H1 (cell line): ENCODE data around the gene LIG3. TPM values are rescaled to one million over a fixed set of nuclear protein-coding genes. Genes with fewer than 3 reads are reported as not detected.

Experiments used
- CTCF ChIA-PET: fragments of 300-600 bp; sonication (Branson Sonifier 250); formaldehyde crosslinking; loops from one replicate; lab custom pipeline; 2021; ENCODE audit not compliant: partially characterized antibody; lab: Charles Lee
- POLR2A ChIA-PET: fragments of 300-600 bp; sonication (Branson Sonifier 250); formaldehyde crosslinking; loops from one replicate; lab custom pipeline; 2021; ENCODE audit warnings: inconsistent platforms; ENCODE audit not compliant: partially characterized antibody; lab: Charles Lee
- DNase-seq, 2 experiments: peaks; one replicate each; pipeline versions ENCODE4 v3.0.0 to v3.0.0-alpha.2; 2010 to 2022; ENCODE audit warnings: low spot score in 2 of 2, low read depth in 1 of 2, mixed read lengths in 1 of 2
- FAIRE-seq: peaks from 2 replicates; lab custom pipeline; 2011; peaks lifted over from hg19 to GRCh38; lab: Jason Lieb, UNC
- H2AFZ ChIP-seq: 2 replicates; pipeline ENCODE4 v1.8.1; 2012; ENCODE audit warnings: low read length, inconsistent platforms
- H2AK5ac ChIP-seq: 2 replicates; pipeline ENCODE4 v1.6.1; 2013; ENCODE audit warnings: low read depth, low read length
- H2BK120ac ChIP-seq: replicated peaks from 2 replicates; pipeline ENCODE3; 2013; ENCODE audit warnings: low read depth, low read length, inconsistent platforms
- H2BK12ac ChIP-seq: 2 replicates; pipeline ENCODE4 v1.6.1; 2013; ENCODE audit warnings: low read depth, low read length
- H2BK15ac ChIP-seq: 2 replicates; pipeline ENCODE4 v1.6.1; 2013; ENCODE audit warnings: low read length
- H2BK20ac ChIP-seq: 2 replicates; pipeline ENCODE4 v1.6.1; 2013; ENCODE audit warnings: low read length
- H2BK5ac ChIP-seq: 2 replicates; pipeline ENCODE4 v1.6.1; 2013; ENCODE audit warnings: low read depth, low read length
- H3K14ac ChIP-seq: 2 replicates; pipeline ENCODE4 v1.6.1; 2013; ENCODE audit warnings: inconsistent platforms; ENCODE audit not compliant: insufficient read length
- H3K18ac ChIP-seq: 2 replicates; pipeline ENCODE4 v1.6.1; 2013; ENCODE audit warnings: low read length; ENCODE audit errors: extremely low read depth
- H3K23ac ChIP-seq: 2 replicates; pipeline ENCODE4 v1.6.1; 2013; ENCODE audit warnings: inconsistent platforms; ENCODE audit not compliant: insufficient read length
- H3K23me2 ChIP-seq: 2 replicates; pipeline ENCODE4 v1.6.1; 2013; ENCODE audit warnings: low read depth, low read length
- H3K27ac ChIP-seq: 2 replicates; pipeline ENCODE4 v1.6.1; 2011; ENCODE audit warnings: low read depth, low read length, inconsistent platforms
- H3K27me3 ChIP-seq, 4 experiments: replicated peaks in 1 of 4; 1 replicate in 1 of 4; 2 replicates in 3 of 4; pipeline versions ENCODE4 v1.6.1 to v1.8.1; 2011 to 2013; ENCODE audit warnings: low read length in 3 of 4, mild to moderate bottlenecking in 3 of 4, inconsistent platforms in 2 of 4, mixed read lengths in 2 of 4, moderate library complexity in 1 of 4; ENCODE audit not compliant: control insufficient read depth in 3 of 4, insufficient read depth in 3 of 4; ENCODE audit errors: extremely low read depth in 1 of 4
- H3K36me3 ChIP-seq, 4 experiments: 2 replicates each; pipeline versions ENCODE4 v1.6.1 to v1.8.1; 2011 to 2013; ENCODE audit warnings: mild to moderate bottlenecking in 4 of 4, low read length in 3 of 4, moderate library complexity in 2 of 4, control low read depth in 1 of 4, inconsistent platforms in 1 of 4; ENCODE audit not compliant: insufficient read depth in 4 of 4, control insufficient read depth in 2 of 4
- H3K4ac ChIP-seq: replicated peaks from 2 replicates; pipeline ENCODE3; 2013; ENCODE audit warnings: low read length, low read depth, mixed read lengths, inconsistent platforms; ENCODE audit not compliant: insufficient read length
- H3K4me1 ChIP-seq, 4 experiments: replicated peaks in 1 of 4; 1 replicate in 1 of 4; 2 replicates in 3 of 4; pipeline versions ENCODE4 v1.6.1 to v1.8.1; 2011 to 2013; ENCODE audit warnings: low read length in 3 of 4, inconsistent platforms in 2 of 4, mixed read lengths in 1 of 4; ENCODE audit not compliant: insufficient read depth in 4 of 4, control insufficient read depth in 3 of 4
- H3K4me2 ChIP-seq, 2 experiments: 2 replicates each; pipeline versions ENCODE4 v1.6.1 to v1.8.1; 2011 to 2013; ENCODE audit warnings: low read depth in 2 of 2, low read length in 2 of 2, control low read depth in 1 of 2, inconsistent platforms in 1 of 2, mild to moderate bottlenecking in 1 of 2; ENCODE audit not compliant: insufficient read depth in 1 of 2
- H3K4me3 ChIP-seq, 4 experiments: fragments of 200-600, 300-600 bp in 1 of 4; sonication (generic), shearing (Covaris generic), sonication (Bioruptor Twin) in 1 of 4; 2 replicates each; pipeline versions ENCODE4 v1.5.1 to v1.8.1; 2011 to 2016; ENCODE audit warnings: low read length in 4 of 4, low read depth in 3 of 4, control low read depth in 2 of 4, inconsistent platforms in 2 of 4, mild to moderate bottlenecking in 2 of 4, mixed read lengths in 1 of 4, moderate library complexity in 1 of 4; ENCODE audit not compliant: insufficient read depth in 2 of 4; ENCODE audit errors: extremely low read depth in 1 of 4
- H3K56ac ChIP-seq: replicated peaks from 2 replicates; pipeline ENCODE3; 2013; ENCODE audit warnings: low read depth, mild to moderate bottlenecking, mixed read lengths, low read length, inconsistent platforms; ENCODE audit not compliant: insufficient read length
- H3K79me1 ChIP-seq: 2 replicates; pipeline ENCODE4 v1.6.1; 2013; ENCODE audit warnings: low read depth, low read length, control low read depth
- H3K79me2 ChIP-seq, 2 experiments: 2 replicates each; pipeline versions ENCODE4 v1.6.1 to v1.8.1; 2012 to 2013; ENCODE audit warnings: low read length in 2 of 2, mild to moderate bottlenecking in 2 of 2, inconsistent platforms in 1 of 2; ENCODE audit not compliant: insufficient read depth in 2 of 2, control insufficient read depth in 1 of 2
- H3K9ac ChIP-seq, 4 experiments: replicated peaks in 1 of 4; 1 replicate in 1 of 4; 2 replicates in 3 of 4; pipeline versions ENCODE4 v1.6.1 to v1.8.1; 2011 to 2013; ENCODE audit warnings: low read depth in 3 of 4, low read length in 3 of 4, control low read depth in 2 of 4, mild to moderate bottlenecking in 2 of 4, moderate library complexity in 2 of 4, inconsistent platforms in 1 of 4; ENCODE audit errors: extremely low read depth in 1 of 4
- H3K9me3 ChIP-seq, 2 experiments: 2 replicates each; pipeline versions ENCODE4 v1.6.1 to v1.8.1; 2012 to 2013; ENCODE audit warnings: mild to moderate bottlenecking in 2 of 2, moderate library complexity in 2 of 2, control low read depth in 1 of 2, inconsistent platforms in 1 of 2, low read depth in 1 of 2, low read length in 1 of 2, mixed read lengths in 1 of 2; ENCODE audit not compliant: insufficient read depth in 2 of 2
- H4K20me1 ChIP-seq, 2 experiments: replicated peaks in 1 of 2; 2 replicates each; pipeline versions ENCODE3 to v1.8.1; 2011 to 2013; ENCODE audit warnings: inconsistent platforms in 2 of 2, low read length in 2 of 2, mild to moderate bottlenecking in 1 of 2; ENCODE audit not compliant: insufficient read depth in 2 of 2, control insufficient read depth in 1 of 2
- H4K5ac ChIP-seq: 2 replicates; pipeline ENCODE4 v1.6.1; 2013; ENCODE audit warnings: low read length, low read depth, mixed read lengths, inconsistent platforms; ENCODE audit not compliant: insufficient read length
- H4K8ac ChIP-seq: 2 replicates; pipeline ENCODE4 v1.8.0; 2013; ENCODE audit warnings: mild to moderate bottlenecking, moderate library complexity, low read length, inconsistent platforms; ENCODE audit not compliant: insufficient read depth; ENCODE audit errors: extremely low read depth
- H4K91ac ChIP-seq: replicated peaks from 2 replicates; pipeline ENCODE3; 2013; ENCODE audit warnings: low read length, mixed read lengths, inconsistent platforms; ENCODE audit not compliant: insufficient read length
- BACH1 ChIP-seq: IDR thresholded peaks from 2 replicates; pipeline ENCODE4 v1.6.1; 2012; ENCODE audit warnings: low read length, improper control_type of control experiment
- BCL11A ChIP-seq, 2 experiments: IDR thresholded peaks; one replicate each; pipeline ENCODE4 v1.6.1; 2011; ENCODE audit warnings: low read depth in 2 of 2, low read length in 2 of 2, mild to moderate bottlenecking in 2 of 2
- CBX5 ChIP-seq: fragments of 300-800, 300-1000 bp; sonication (generic); IDR thresholded peaks from 2 replicates; pipeline ENCODE4 v1.7.1; 2016; ENCODE audit warnings: antibody characterized with exemption, low read length, low read depth
- CBX8 ChIP-seq: fragments of 300-800, 300-1000 bp; sonication (generic); IDR thresholded peaks from 2 replicates; pipeline ENCODE4 v1.7.1; 2016; ENCODE audit warnings: low read depth, low read length, borderline replicate concordance
- HDAC6 ChIP-seq: IDR thresholded peaks from one replicate; pipeline ENCODE4 v1.7.1; 2012; ENCODE audit warnings: low read depth, mild to moderate bottlenecking, inconsistent platforms, low read length, moderate library complexity
- JUND ChIP-seq: IDR thresholded peaks from 2 replicates; pipeline ENCODE4 v1.6.1; 2011; ENCODE audit warnings: mild to moderate bottlenecking, improper control_type of control experiment, low read length
- MAFK ChIP-seq: IDR thresholded peaks from 2 replicates; pipeline ENCODE4 v1.6.1; 2012; ENCODE audit warnings: low read depth, mild to moderate bottlenecking, improper control_type of control experiment, low read length
- NANOG ChIP-seq: IDR thresholded peaks from 2 replicates; pipeline ENCODE4 v1.6.1; 2011; ENCODE audit warnings: low read length, low read depth, mild to moderate bottlenecking, inconsistent platforms; ENCODE audit not compliant: insufficient read depth, poor library complexity, severe bottlenecking
- POLR2AphosphoS5 ChIP-seq: IDR thresholded peaks from 2 replicates; pipeline ENCODE4 v1.6.1; 2011; ENCODE audit warnings: low read depth, low read length
- RNF2 ChIP-seq: fragments of 200-900, 300-1000 bp; sonication (generic); IDR thresholded peaks from 2 replicates; pipeline ENCODE4 v1.7.1; 2016; ENCODE audit warnings: borderline replicate concordance, low read depth, mild to moderate bottlenecking, antibody characterized with exemption, low read length; ENCODE audit not compliant: poor library complexity, severe bottlenecking; ENCODE audit errors: missing control alignments
- SP1 ChIP-seq: IDR thresholded peaks from 2 replicates; pipeline ENCODE4 v1.6.1; 2011; ENCODE audit warnings: low read depth, low read length
- SP2 ChIP-seq: IDR thresholded peaks from 2 replicates; pipeline ENCODE4 v1.6.1; 2012; ENCODE audit warnings: mild to moderate bottlenecking, low read length, inconsistent platforms
- TAF1 ChIP-seq: IDR thresholded peaks from 2 replicates; pipeline ENCODE4 v1.6.1; 2011; ENCODE audit warnings: mild to moderate bottlenecking, low read depth, low read length
- WGBS, 2 experiments: shearing (Covaris generic) in 1 of 2; methylation state at CpG; one replicate each; pipeline versions ENCODE4 v1.1.6 to v1.1.7; 2013 to 2015; ENCODE audit warnings: low lambda C conversion rate in 2 of 2, mixed read lengths in 2 of 2, inconsistent platforms in 1 of 2, low coverage in 1 of 2, missing lambda C conversion rate in 1 of 2; ENCODE audit not compliant: insufficient replicate concordance in 2 of 2, insufficient coverage in 1 of 2, insufficient read length in 1 of 2; ENCODE audit errors: extremely low coverage in 1 of 2, missing lambda C conversion rate in 1 of 2; 5-methylcytosine and 5-hydroxymethylcytosine counted together
- polyA plus RNA-seq, 7 experiments: library from polyadenylated mRNA; depleted of rRNA in 3 of 7; stranded (reverse) in 5 of 7; unstranded in 2 of 7; fragments of >200 nt in 5 of 7; fragments of 200-250 nt in 2 of 7; gene quantifications; 1 replicate in 5 of 7; 2 replicates in 1 of 7; 4 replicates in 1 of 7; pipeline versions ENCODE4 v1.2.1 to v1.2.3, GENCODE V29; 2011 to 2013; ENCODE audit warnings: missing spikeins in 2 of 7, mixed read lengths in 2 of 7
- total RNA-seq: library from RNA; stranded (reverse); fragmentation: NEBNext Ultra II Directional; extraction: Animal tissue kit (Norgen Biotek cat#: 25700); gene quantifications from 2 replicates; pipeline ENCODE4 v1.2.1, GENCODE V29; 2021
- TF ChIP-seq, protein P1 (sequence below): IDR thresholded peaks from 2 replicates; pipeline ENCODE4 v1.6.1; 2011; ENCODE audit warnings: low read length, improper control_type of control experiment

The LIG3 gene
- total and polyA plus RNA-seq, 2 of the 8 experiments (the other 6 are each of a cell fraction or from before 2014, with no cell fraction given), result 63.6 to 89.3 TPM

GRCh38 chr17:35053204-35053603 lies 72.9 kb downstream of the LIG3 start:
- Histone ChIP-seq H3K27me3 (no peaks in the 10 kb centered on the region), H3K4ac (no peak overlapping the region), H4K20me1 (no peaks in the 10 kb centered on the region), H3K23me2 (no peaks in the 10 kb centered on the region; the same call in 1 of the 2 replicates), H3K23ac (no peak overlapping the region), H3K18ac (no peak overlapping the region), H3K9me3 (no peaks in the 10 kb centered on the region), H2BK12ac (no peak overlapping the region), H3K4me1 (no peaks in the 10 kb centered on the region), H4K8ac (no peak overlapping the region), H4K91ac (no peak overlapping the region), H2BK5ac (no peak overlapping the region), H3K36me3 (no peaks in the 10 kb centered on the region), H3K56ac (no peak overlapping the region), H3K14ac (no peak overlapping the region), H3K4me2 (no peak overlapping the region), H3K79me2 (no peaks in the 10 kb centered on the region), H2BK15ac (no peak overlapping the region), H2AK5ac (no peak overlapping the region), H3K79me1 (no peaks in the 10 kb centered on the region; the same call in 1 of the 2 replicates), H3K9ac (no peak overlapping the region), H3K4me3 (no peak overlapping the region), H4K5ac (no peak overlapping the region), H2AFZ (no peak overlapping the region), H3K27ac (no peak overlapping the region), H2BK120ac (no peak overlapping the region), H2BK20ac (no peak overlapping the region)
- 88% methylated on average over 1 of the region's 1 CpG; no CpG with 5 or more reads in 1 of the 2 experiments for WGBS, 2 experiments
- no peak for FAIRE-seq
- DNase-seq, result no peak
- POLR2A ChIA-PET, result interaction anchor here (0.7 to 1.8 kb wide), 2 partner anchors 12 to 37 kb away, joined by 3 to 5 read pairs; no protein-coding TSS in a partner anchor
- CTCF ChIA-PET, result interaction anchor here (1.3 kb wide), 1 partner anchor 12 kb away, joined by 4 read pairs; no protein-coding TSS in a partner anchor
- no peak for TF ChIP-seq TAF1
- TF ChIP-seq JUND, result no peak
- TF ChIP-seq MAFK, result no peak
- TF ChIP-seq CBX8, result no peak
- TF ChIP-seq SP1, result no peak
- TF ChIP-seq POLR2AphosphoS5, result no peak
- no peak for TF ChIP-seq CBX5
- TF ChIP-seq HDAC6, result no peak
- TF ChIP-seq RNF2, result no peak
- no peak for TF ChIP-seq BCL11A (IDR thresholded peaks at IDR 0.05; ENCODE audit: low read depth in 2 of 2, low read length in 2 of 2)
- no peak for TF ChIP-seq SP2
- TF ChIP-seq, protein P1, sequence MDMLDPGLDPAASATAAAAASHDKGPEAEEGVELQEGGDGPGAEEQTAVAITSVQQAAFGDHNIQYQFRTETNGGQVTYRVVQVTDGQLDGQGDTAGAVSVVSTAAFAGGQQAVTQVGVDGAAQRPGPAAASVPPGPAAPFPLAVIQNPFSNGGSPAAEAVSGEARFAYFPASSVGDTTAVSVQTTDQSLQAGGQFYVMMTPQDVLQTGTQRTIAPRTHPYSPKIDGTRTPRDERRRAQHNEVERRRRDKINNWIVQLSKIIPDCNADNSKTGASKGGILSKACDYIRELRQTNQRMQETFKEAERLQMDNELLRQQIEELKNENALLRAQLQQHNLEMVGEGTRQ, result no peak
- no peak for TF ChIP-seq BACH1
- TF ChIP-seq NANOG, result no peak
